Measurements from ENCODE around the gene WIPF1. TPM values are rescaled to one million over a fixed set of nuclear protein-coding genes. Genes with fewer than 3 reads are reported as not detected.
A peak's percentile ranks its signal among the peaks of the same experiment; 100 is the strongest.

WIPF1 gene
- total RNA-seq, 2 donors from 2014 or later, result 50.4 to 58.8 TPM

GRCh38 chr2:174561972-174562370 lies 35.6 kb downstream of the WIPF1 start:
- no peak for ATAC-seq (ENCODE audit: insufficient number of reproducible peaks, low FRiP score, low read depth)
- no peak for DNase-seq (ENCODE audit: low spot score)
- H3K27me3 ChIP-seq (replicated peaks; ENCODE audit: insufficient read depth), result no peaks in the 10 kb centered on the region
- H3K9me3 ChIP-seq, result no peaks in the 10 kb centered on the region
- peaks cover 17% of the 10 kb centered on the region for H3K36me3 ChIP-seq
- H3K4me3 ChIP-seq, result no peak overlapping the region
- peak overlapping the region in 1 of 2 donors; percentile 0 for H3K27ac ChIP-seq
- TF ChIP-seq, protein P1, sequence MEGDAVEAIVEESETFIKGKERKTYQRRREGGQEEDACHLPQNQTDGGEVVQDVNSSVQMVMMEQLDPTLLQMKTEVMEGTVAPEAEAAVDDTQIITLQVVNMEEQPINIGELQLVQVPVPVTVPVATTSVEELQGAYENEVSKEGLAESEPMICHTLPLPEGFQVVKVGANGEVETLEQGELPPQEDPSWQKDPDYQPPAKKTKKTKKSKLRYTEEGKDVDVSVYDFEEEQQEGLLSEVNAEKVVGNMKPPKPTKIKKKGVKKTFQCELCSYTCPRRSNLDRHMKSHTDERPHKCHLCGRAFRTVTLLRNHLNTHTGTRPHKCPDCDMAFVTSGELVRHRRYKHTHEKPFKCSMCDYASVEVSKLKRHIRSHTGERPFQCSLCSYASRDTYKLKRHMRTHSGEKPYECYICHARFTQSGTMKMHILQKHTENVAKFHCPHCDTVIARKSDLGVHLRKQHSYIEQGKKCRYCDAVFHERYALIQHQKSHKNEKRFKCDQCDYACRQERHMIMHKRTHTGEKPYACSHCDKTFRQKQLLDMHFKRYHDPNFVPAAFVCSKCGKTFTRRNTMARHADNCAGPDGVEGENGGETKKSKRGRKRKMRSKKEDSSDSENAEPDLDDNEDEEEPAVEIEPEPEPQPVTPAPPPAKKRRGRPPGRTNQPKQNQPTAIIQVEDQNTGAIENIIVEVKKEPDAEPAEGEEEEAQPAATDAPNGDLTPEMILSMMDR (IDR thresholded peaks at IDR 0.05), result no peak
- H3K4me1 ChIP-seq (ENCODE audit: control insufficient read depth in 1 of 2, low read depth in 2 of 2), result peaks cover 10 to 13% of the 10 kb centered on the region in 2 donors

GRCh38 chr2:174561283-174561971 lies 36.2 kb downstream of the WIPF1 start:
- Histone ChIP-seq H3K4me1 (ENCODE audit: control insufficient read depth in 1 of 2, low read depth in 2 of 2) (peaks cover 10 to 13% of the 10 kb centered on the region in 2 donors), H3K4me3 (no peak overlapping the region), H3K27me3 (replicated peaks; ENCODE audit: insufficient read depth) (no peaks in the 10 kb centered on the region), H3K9me3 (no peaks in the 10 kb centered on the region), H3K36me3 (peaks cover 14% of the 10 kb centered on the region), H3K27ac (peak overlapping the region in 1 of 2 donors; percentile 0)
- TF ChIP-seq, protein P1 (IDR thresholded peaks at IDR 0.05), result no peak
- ATAC-seq (ENCODE audit: insufficient number of reproducible peaks, low FRiP score, low read depth) (no peak), DNase-seq (ENCODE audit: low spot score) (no peak)

GRCh38 chr2:174560737-174561136 lies 36.9 kb downstream of the WIPF1 start:
- Histone ChIP-seq H3K9me3 (no peaks in the 10 kb centered on the region), H3K27me3 (replicated peaks; ENCODE audit: insufficient read depth) (no peaks in the 10 kb centered on the region), H3K36me3 (peaks cover 10% of the 10 kb centered on the region), H3K4me1 (ENCODE audit: control insufficient read depth in 1 of 2, low read depth in 2 of 2) (peaks cover 10 to 13% of the 10 kb centered on the region in 2 donors), H3K4me3 (no peak overlapping the region), H3K27ac (no peak overlapping the region)
- DNase-seq (ENCODE audit: low spot score) (no peak), ATAC-seq (ENCODE audit: insufficient number of reproducible peaks, low FRiP score, low read depth) (no peak)
- TF ChIP-seq, protein P1 (IDR thresholded peaks at IDR 0.05), result no peak

GRCh38 chr2:174555998-174556397 lies 41.6 kb downstream of the WIPF1 start:
- TF ChIP-seq, protein P1 (IDR thresholded peaks at IDR 0.05), result no peak
- Histone ChIP-seq H3K36me3 (no peaks in the 10 kb centered on the region), H3K9me3 (no peaks in the 10 kb centered on the region), H3K27me3 (replicated peaks; ENCODE audit: insufficient read depth) (no peaks in the 10 kb centered on the region), H3K4me1 (ENCODE audit: control insufficient read depth in 1 of 2, low read depth in 2 of 2) (peaks cover 3 to 8% of the 10 kb centered on the region in 2 donors), H3K4me3 (no peak overlapping the region), H3K27ac (no peak overlapping the region)
- no peak for ATAC-seq (ENCODE audit: insufficient number of reproducible peaks, low FRiP score, low read depth)
- DNase-seq (ENCODE audit: low spot score), result no peak

DNA sequence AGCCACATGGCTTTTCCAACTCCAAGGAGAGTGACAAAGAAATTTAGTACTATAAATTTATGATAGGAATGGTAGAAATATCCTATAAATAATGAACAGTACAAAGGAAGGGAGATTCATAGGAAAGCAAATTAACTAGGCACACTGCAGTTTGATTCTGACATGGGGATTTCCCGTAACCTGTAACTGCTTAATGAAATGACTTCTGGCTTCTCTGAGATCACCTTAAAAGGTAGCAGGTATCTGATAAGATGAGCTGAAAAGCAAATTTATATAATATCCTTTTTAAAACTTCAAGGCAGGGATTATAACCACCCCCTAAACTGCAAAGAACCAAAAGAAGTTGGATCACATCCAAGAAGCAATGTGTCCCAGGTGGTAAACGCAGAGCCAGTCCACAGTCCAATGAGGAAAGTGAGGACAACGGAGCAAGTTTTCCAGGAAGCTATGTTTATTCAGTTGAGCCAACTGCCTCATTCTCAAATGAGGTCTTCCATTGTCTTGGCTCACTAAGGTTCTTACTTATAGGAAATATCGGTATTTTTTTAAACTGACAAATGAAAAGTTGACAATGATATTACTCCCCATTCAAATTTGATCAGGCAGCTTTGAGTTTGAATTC lies 43.0 kb downstream of the WIPF1 start:
- no peak for ATAC-seq (ENCODE audit: insufficient number of reproducible peaks, low FRiP score, low read depth)
- no peaks in the 10 kb centered on the region for H3K27me3 ChIP-seq (replicated peaks; ENCODE audit: insufficient read depth)
- H3K4me1 ChIP-seq (ENCODE audit: control insufficient read depth in 1 of 2, low read depth in 2 of 2), result no peaks in the 10 kb centered on the region
- no peak overlapping the region for H3K27ac ChIP-seq
- no peaks in the 10 kb centered on the region for H3K36me3 ChIP-seq
- DNase-seq (ENCODE audit: low spot score), result no peak
- H3K4me3 ChIP-seq, result no peak overlapping the region
- H3K9me3 ChIP-seq, result no peaks in the 10 kb centered on the region
- TF ChIP-seq, protein P1 (IDR thresholded peaks at IDR 0.05), result no peak

Data from thoracic aorta (tissue), 2 donors.